Measurements from ENCODE around the gene HTR4. TPM values are rescaled to one million over a fixed set of nuclear protein-coding genes. Genes with fewer than 3 reads are reported as not detected.

Gene HTR4
- total RNA-seq, 2 experiments from 2014 or later = not detected

GRCh38 chr5:148466236-148466580 is 188.1 kb downstream of the HTR4 start:
- H3K36me3 Mint-ChIP-seq (ENCODE audit: low read depth) = no peaks in the 10 kb centered on the region
- ChIA-PET POLR2A (interaction anchor here (0.6 kb wide), 1 partner anchor 678 kb away, joined by 3 read pairs; no protein-coding TSS in a partner anchor), CTCF (interaction anchor here (1.5 to 1.6 kb wide), 2 partner anchors 14 to 16 kb away, joined by 3 to 5 read pairs; no protein-coding TSS in a partner anchor)
- intact Hi-C loops (cut with micrococcal nuclease) = no loop called here
- DNase-seq = no peak
- no peak for TF ChIP-seq CTCF (IDR thresholded peaks at IDR 0.05)
- H3K27me3 Mint-ChIP-seq = peaks cover 1% of the 10 kb centered on the region
- no peak overlapping the region for H3K4me3 Mint-ChIP-seq
- no peaks in the 10 kb centered on the region for H3K4me1 Mint-ChIP-seq (ENCODE audit: low read depth)
- no peak for ATAC-seq
- H3K27ac Mint-ChIP-seq = no peak overlapping the region
- no peaks in the 10 kb centered on the region for H3K9me3 Mint-ChIP-seq

- Mint-ChIP-seq H3K9me3 (no peaks in the 10 kb centered on the region), H3K27me3 (peaks cover 1% of the 10 kb centered on the region), H3K36me3 (ENCODE audit: low read depth) (no peaks in the 10 kb centered on the region), H3K4me1 (ENCODE audit: low read depth) (no peaks in the 10 kb centered on the region), H3K4me3 (no peak overlapping the region), H3K27ac (no peak overlapping the region)
- intact Hi-C loops (cut with micrococcal nuclease) = no loop called here
- ChIA-PET CTCF (interaction anchor here (1.5 to 1.6 kb wide), 2 partner anchors 14 to 17 kb away, joined by 3 to 5 read pairs; no protein-coding TSS in a partner anchor), POLR2A (interaction anchor here (0.6 kb wide), 1 partner anchor 677 kb away, joined by 3 read pairs; no protein-coding TSS in a partner anchor)
- no peak for ATAC-seq
- no peak for TF ChIP-seq CTCF (IDR thresholded peaks at IDR 0.05)
- DNase-seq = no peak
Observed at GRCh38 chr5:148465381-148466235, 188.7 kb downstream of the HTR4 start.

GRCh38 chr5:148459669-148460068 is 194.7 kb downstream of the HTR4 start:
- no peak for TF ChIP-seq CTCF (IDR thresholded peaks at IDR 0.05)
- intact Hi-C loops (cut with micrococcal nuclease) = loop anchor here (5.0 kb wide), 1 partner anchor 273 kb away; no protein-coding TSS in a partner anchor
- ChIA-PET POLR2A (no interaction called here), CTCF (interaction anchor here (0.5 to 3.5 kb wide), 2 partner anchors 23 to 271 kb away, joined by 3 to 26 read pairs; no protein-coding TSS in a partner anchor)
- H3K4me1 Mint-ChIP-seq (ENCODE audit: low read depth) = peaks cover 15% of the 10 kb centered on the region
- H3K27me3 Mint-ChIP-seq = peaks cover 19% of the 10 kb centered on the region
- no peak for DNase-seq
- peak overlapping the region; percentile 6 for H3K27ac Mint-ChIP-seq
- no peak overlapping the region for H3K4me3 Mint-ChIP-seq
- ATAC-seq = peak; percentile 24
- H3K36me3 Mint-ChIP-seq (ENCODE audit: low read depth) = no peaks in the 10 kb centered on the region
- no peaks in the 10 kb centered on the region for H3K9me3 Mint-ChIP-seq

GRCh38 chr5:148458036-148458888 is 196.1 kb downstream of the HTR4 start:
- Mint-ChIP-seq H3K36me3 (ENCODE audit: low read depth) (no peaks in the 10 kb centered on the region), H3K4me1 (ENCODE audit: low read depth) (peaks cover 15% of the 10 kb centered on the region), H3K4me3 (no peak overlapping the region), H3K9me3 (no peaks in the 10 kb centered on the region), H3K27ac (no peak overlapping the region), H3K27me3 (peaks cover 21% of the 10 kb centered on the region)
- ATAC-seq = peak; percentile 58
- intact Hi-C loops (cut with micrococcal nuclease) = loop anchor here (5.0 kb wide), 1 partner anchor 274 kb away; no protein-coding TSS in a partner anchor
- no peak for TF ChIP-seq CTCF (IDR thresholded peaks at IDR 0.05)
- POLR2A ChIA-PET = no interaction called here
- peak; percentile 9 for DNase-seq
- CTCF ChIA-PET = interaction anchor here (0.9 to 3.5 kb wide), 6 partner anchors 12 to 273 kb away, joined by 3 to 26 read pairs (median 4); no protein-coding TSS in a partner anchor

Measured in activated CD8-positive, alpha-beta T cell treated with anti-CD3 and anti-CD28 coated beads for 36 hours (primary cell).